Measurements from ENCODE around the gene MYO7B. TPM values are rescaled to one million over a fixed set of nuclear protein-coding genes. Genes with fewer than 3 reads are reported as not detected.

The MYO7B gene
- total RNA-seq, 6 experiments from 2014 or later, result 0.74 to 1.3 (median 0.98) TPM

DNA sequence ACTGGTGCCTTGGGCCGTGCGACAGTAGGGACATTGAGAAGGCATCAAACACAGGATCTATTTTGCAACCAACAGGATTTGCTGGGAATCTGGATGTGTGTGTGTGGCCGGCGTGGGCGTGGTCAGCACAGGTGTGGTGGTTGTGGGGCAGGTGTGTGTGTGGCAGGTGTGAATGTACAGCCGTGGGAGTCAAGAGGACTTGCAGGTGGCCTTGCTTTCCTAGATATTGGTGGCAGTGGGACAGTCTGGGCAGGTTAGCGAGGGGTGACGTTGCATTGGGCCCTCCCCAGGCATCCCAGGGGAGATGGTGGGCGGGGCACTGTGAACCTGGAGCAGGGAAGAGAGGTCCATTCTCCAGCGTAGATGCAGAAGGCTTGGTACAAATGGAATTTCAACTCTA is 143.0 kb downstream of the MYO7B start:
- Mint-ChIP-seq H3K4me1 (ENCODE audit: low read depth) (peaks cover 36% of the 10 kb centered on the region), H3K27ac (no peak overlapping the region), H3K4me3 (no peak overlapping the region), H3K36me3 (ENCODE audit: low read depth) (no peaks in the 10 kb centered on the region), H3K27me3 (ENCODE audit: insufficient read depth) (peaks cover 21% of the 10 kb centered on the region), H3K9me3 (no peaks in the 10 kb centered on the region)
- no peak for TF ChIP-seq CTCF (IDR thresholded peaks at IDR 0.05)
- DNase-seq, result no peak

- Mint-ChIP-seq H3K4me1 (ENCODE audit: low read depth) (peaks cover 36% of the 10 kb centered on the region), H3K27me3 (ENCODE audit: insufficient read depth) (peaks cover 21% of the 10 kb centered on the region), H3K4me3 (no peak overlapping the region), H3K9me3 (no peaks in the 10 kb centered on the region), H3K27ac (no peak overlapping the region), H3K36me3 (ENCODE audit: low read depth) (no peaks in the 10 kb centered on the region)
- no peak for TF ChIP-seq CTCF (IDR thresholded peaks at IDR 0.05)
- DNase-seq, result no peak
These were observed 143.5 kb downstream of the MYO7B start for GRCh38 chr2:127678991-127679390.

GRCh38 chr2:127679680-127680361 is 144.3 kb downstream of the MYO7B start:
- Mint-ChIP-seq H3K36me3 (ENCODE audit: low read depth) (no peaks in the 10 kb centered on the region), H3K27ac (no peak overlapping the region), H3K9me3 (no peaks in the 10 kb centered on the region), H3K4me1 (ENCODE audit: low read depth) (peaks cover 32% of the 10 kb centered on the region), H3K27me3 (ENCODE audit: insufficient read depth) (peaks cover 19% of the 10 kb centered on the region), H3K4me3 (no peak overlapping the region)
- no peak for TF ChIP-seq CTCF (IDR thresholded peaks at IDR 0.05)
- DNase-seq, result no peak

GRCh38 chr2:127680706-127681287 is 145.3 kb downstream of the MYO7B start:
- Mint-ChIP-seq H3K27ac (no peak overlapping the region), H3K4me1 (ENCODE audit: low read depth) (peaks cover 31% of the 10 kb centered on the region), H3K36me3 (ENCODE audit: low read depth) (no peaks in the 10 kb centered on the region), H3K27me3 (ENCODE audit: insufficient read depth) (peaks cover 19% of the 10 kb centered on the region), H3K9me3 (no peaks in the 10 kb centered on the region), H3K4me3 (no peak overlapping the region)
- no peak for TF ChIP-seq CTCF (IDR thresholded peaks at IDR 0.05)
- DNase-seq, result no peak

DNA sequence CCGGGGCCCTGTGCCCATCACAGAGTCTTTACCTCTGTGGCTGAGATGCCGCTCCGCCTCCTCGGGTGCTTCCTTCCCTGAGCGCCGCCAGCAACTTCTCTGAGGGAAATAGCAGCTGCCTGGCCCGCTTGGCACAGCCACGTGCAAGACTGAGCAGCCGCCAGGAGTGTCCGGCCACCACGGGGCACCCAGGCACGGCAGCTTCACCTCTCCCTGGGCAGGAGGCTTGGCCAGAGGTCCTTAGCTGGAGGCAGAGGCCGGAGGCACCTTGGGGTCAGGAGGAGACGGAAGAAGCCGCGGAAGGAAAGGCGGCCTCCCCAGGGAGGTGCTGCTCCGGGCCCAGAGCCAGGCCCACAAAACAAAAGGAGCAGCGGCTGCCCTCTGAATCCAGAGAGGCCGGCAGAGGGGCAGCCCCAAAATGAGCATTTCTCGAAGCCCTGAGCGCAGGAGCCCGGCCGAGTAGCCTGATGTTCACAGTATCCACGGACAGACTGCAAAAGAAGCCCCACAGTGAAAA is 145.9 kb downstream of the MYO7B start:
- peaks cover 19% of the 10 kb centered on the region for H3K27me3 Mint-ChIP-seq (ENCODE audit: insufficient read depth)
- no peak for TF ChIP-seq CTCF (IDR thresholded peaks at IDR 0.05)

More for the DNA sequence above, 145.9 kb downstream of the MYO7B start:
- DNase-seq, result no peak
- Mint-ChIP-seq H3K4me3 (no peak overlapping the region), H3K4me1 (ENCODE audit: low read depth) (peaks cover 25% of the 10 kb centered on the region), H3K36me3 (ENCODE audit: low read depth) (no peaks in the 10 kb centered on the region), H3K9me3 (no peaks in the 10 kb centered on the region), H3K27ac (no peak overlapping the region)

Data from HFFc6 (cell line).